HCT116 (cell line): ENCODE data around the gene RSPO4. TPM values are rescaled to one million over a fixed set of nuclear protein-coding genes. Genes with fewer than 3 reads are reported as not detected.

ENCODE experiments used
- ATAC-seq: fragments of 200-7000 bp; cut with Tn5 transposase; 2 replicates; pipeline ENCODE4 v1.9.1; 2020; ENCODE audit warnings: mild to moderate bottlenecking, moderate library complexity
- BruUV-seq: library from RNA; stranded (reverse); fragments of 400-500 nt; replicated peaks from 2 replicates; lab custom pipeline; 2021; lab: Mats Ljungman, UMichigan
- CTCF ChIA-PET: fragments of 300-600 bp; sonication (Branson Sonifier 250); formaldehyde crosslinking; loops from one replicate; lab custom pipeline; 2021; ENCODE audit warnings: antibody characterized with exemption; lab: Charles Lee
- POLR2A ChIA-PET: fragments of 300-600, 350-600 bp; sonication (Branson Sonifier 250); formaldehyde crosslinking; loops from one replicate; lab custom pipeline; 2021; ENCODE audit warnings: antibody characterized with exemption; lab: Charles Lee
- RAD21 ChIA-PET, 2 experiments: fragments of 300-600 bp; sonication (Branson Sonifier 250); formaldehyde crosslinking; loops; one replicate each; lab custom pipeline; 2023; ENCODE audit warnings: low total read pairs in 2 of 2; ENCODE audit not compliant: uncharacterized antibody in 2 of 2, unreplicated experiment in 2 of 2, low non-redundant PET in 1 of 2; lab: Charles Lee
- DNase-seq: peaks from one replicate; pipeline ENCODE4 v3.0.0-alpha.2; 2010; ENCODE audit warnings: low read depth, low spot score
- H2AFZ ChIP-seq: fragments of 200-600 bp; shearing (Covaris generic), sonication (generic); 2 replicates; pipeline ENCODE4 v1.6.1; 2017; ENCODE audit warnings: low read depth, mixed run types, mixed read lengths, antibody characterized with exemption, low read length; ENCODE audit not compliant: poor library complexity, severe bottlenecking
- H3K27ac ChIP-seq: 2 replicates; pipeline ENCODE4 v1.5.1; 2012; ENCODE audit warnings: low read depth, low read length
- H3K27me3 ChIP-seq: fragments of 200-600 bp; sonication (generic); 2 replicates; pipeline ENCODE4 v1.6.1; 2016; ENCODE audit warnings: mixed run types, low read length, mixed read lengths; ENCODE audit not compliant: insufficient read depth
- H3K36me3 ChIP-seq, 2 experiments: fragments of 200-500 bp in 1 of 2; fragments of 200-600 bp in 1 of 2; sonication (Bioruptor generic) in 1 of 2; sonication (generic) in 1 of 2; 2 replicates each; pipeline versions ENCODE4 v1.5.1 to v1.6.1; 2014 to 2016; ENCODE audit warnings: low read length in 2 of 2, inconsistent platforms in 1 of 2, mixed read lengths in 1 of 2, mixed run types in 1 of 2; ENCODE audit not compliant: insufficient read depth in 2 of 2, control insufficient read depth in 1 of 2
- H3K4me1 ChIP-seq, 2 experiments: fragments of 200-600 bp in 1 of 2; sonication (generic) in 1 of 2; 2 replicates each; pipeline versions ENCODE4 v1.5.1 to v1.6.1; 2012 to 2017; ENCODE audit warnings: low read length in 2 of 2, inconsistent platforms in 1 of 2, mild to moderate bottlenecking in 1 of 2, mixed read lengths in 1 of 2, mixed run types in 1 of 2, moderate library complexity in 1 of 2; ENCODE audit not compliant: insufficient read depth in 2 of 2, control insufficient read depth in 1 of 2
- H3K4me2 ChIP-seq: fragments of 200-600 bp; sonication (generic); 2 replicates; pipeline ENCODE4 v1.6.1; 2017; ENCODE audit warnings: mixed run types, low read length, mixed read lengths
- H3K4me3 ChIP-seq, 2 experiments: fragments of 200-600 bp in 1 of 2; sonication (generic) in 1 of 2; replicated peaks in 1 of 2; 2 replicates each; pipeline ENCODE4 v1.5.1; 2011 to 2016; ENCODE audit warnings: low read length in 2 of 2, control low read depth in 1 of 2, low read depth in 1 of 2, mild to moderate bottlenecking in 1 of 2, mixed read lengths in 1 of 2, mixed run types in 1 of 2
- H3K79me2 ChIP-seq: fragments of 200-600 bp; sonication (generic); 2 replicates; pipeline ENCODE4 v1.6.1; 2017; ENCODE audit warnings: mild to moderate bottlenecking, mixed run types, low read length, moderate library complexity, mixed read lengths; ENCODE audit not compliant: insufficient read depth
- H3K9ac ChIP-seq: fragments of 200-600 bp; sonication (generic); 2 replicates; pipeline ENCODE4 v1.6.1; 2016; ENCODE audit warnings: low read length, mixed read lengths
- H3K9me2 ChIP-seq: fragments of 200-600 bp; sonication (generic), shearing (Covaris generic); 2 replicates; pipeline ENCODE4 v1.6.1; 2017; ENCODE audit warnings: mixed run types, mild to moderate bottlenecking, moderate library complexity; ENCODE audit not compliant: insufficient read depth
- H3K9me3 ChIP-seq, 2 experiments: fragments of 200-500 bp in 1 of 2; fragments of 200-600 bp in 1 of 2; sonication (Bioruptor generic) in 1 of 2; sonication (generic) in 1 of 2; 2 replicates each; pipeline ENCODE4 v1.6.1; 2014 to 2017; ENCODE audit warnings: low read length in 2 of 2, mixed read lengths in 2 of 2, inconsistent platforms in 1 of 2, low read depth in 1 of 2, mild to moderate bottlenecking in 1 of 2, mixed run types in 1 of 2, moderate library complexity in 1 of 2; ENCODE audit not compliant: control insufficient read depth in 1 of 2, insufficient read depth in 1 of 2
- H4K20me1 ChIP-seq: fragments of 200-600 bp; sonication (generic), shearing (Covaris generic); 2 replicates; pipeline ENCODE4 v1.6.1; 2017; ENCODE audit warnings: mixed run types, mild to moderate bottlenecking, moderate library complexity; ENCODE audit not compliant: insufficient read depth
- CBX3 ChIP-seq: IDR thresholded peaks from 2 replicates; pipeline ENCODE4 v1.6.1; 2012; ENCODE audit warnings: low read depth
- CEBPB ChIP-seq: IDR thresholded peaks from 2 replicates; pipeline ENCODE4 v1.6.1; 2012; ENCODE audit warnings: low read depth
- CTCF ChIP-seq, 3 experiments: fragments of 200-600 bp in 1 of 3; sonication (generic) in 1 of 3; IDR thresholded peaks in 2 of 3; conservative IDR thresholded peaks in 1 of 3; 2 replicates each; pipeline ENCODE4 v1.5.1; 2012 to 2017; ENCODE audit warnings: low read depth in 2 of 3, low read length in 2 of 3, antibody characterized with exemption in 1 of 3, borderline replicate concordance in 1 of 3, control low read depth in 1 of 3, mild to moderate bottlenecking in 1 of 3, mixed read lengths in 1 of 3, mixed run types in 1 of 3, moderate library complexity in 1 of 3; ENCODE audit not compliant: insufficient read depth in 1 of 3
- EGR1 ChIP-seq: IDR thresholded peaks from 2 replicates; pipeline ENCODE4 v1.6.1; 2012; ENCODE audit warnings: low read depth
- EZH2phosphoT487 ChIP-seq: fragments of 200-600 bp; IDR thresholded peaks from 2 replicates; pipeline ENCODE4 v1.6.1; 2018; ENCODE audit warnings: antibody characterized with exemption, borderline replicate concordance
- FOSL1 ChIP-seq: IDR thresholded peaks from 2 replicates; pipeline ENCODE4 v1.6.1; 2012; ENCODE audit warnings: low read depth
- JUND ChIP-seq: IDR thresholded peaks from 2 replicates; pipeline ENCODE4 v1.6.1; 2012
- POLR2A ChIP-seq: IDR thresholded peaks from 2 replicates; pipeline ENCODE4 v1.7.0; 2011; ENCODE audit warnings: borderline replicate concordance; ENCODE audit not compliant: insufficient read depth, insufficient read length; ENCODE audit errors: extremely low read depth
- POLR2AphosphoS5 ChIP-seq: IDR thresholded peaks from 2 replicates; pipeline ENCODE4 v1.6.1; 2011; ENCODE audit warnings: mild to moderate bottlenecking, low read depth, low read length, moderate library complexity
- RAD21 ChIP-seq: IDR thresholded peaks from 2 replicates; pipeline ENCODE4 v1.6.1; 2012; ENCODE audit warnings: low read depth, mild to moderate bottlenecking
- REST ChIP-seq: IDR thresholded peaks from 2 replicates; pipeline ENCODE4 v1.6.1; 2012; ENCODE audit warnings: low read depth
- SIN3A ChIP-seq: IDR thresholded peaks from 2 replicates; pipeline ENCODE4 v1.6.1; 2012; ENCODE audit warnings: low read depth
- SP1 ChIP-seq: IDR thresholded peaks from 2 replicates; pipeline ENCODE4 v1.6.1; 2012; ENCODE audit warnings: low read depth
- SRF ChIP-seq: IDR thresholded peaks from 2 replicates; pipeline ENCODE4 v1.6.1; 2012; ENCODE audit warnings: low read depth
- ZNF274 ChIP-seq: fragments of 200-500 bp; sonication (Bioruptor generic); IDR thresholded peaks from 2 replicates; pipeline ENCODE4 v1.6.1; 2014; ENCODE audit warnings: mild to moderate bottlenecking, low read depth, low read length, inconsistent platforms
- intact Hi-C: fragments of 100-400 bp; cut with micrococcal nuclease; formaldehyde crosslinking; loops from 2 replicates; pipeline ENCODE4 v1.10.0; 2022
- total RNA-seq: library from RNA; stranded (reverse); gene quantifications from one replicate; pipeline ENCODE4 v1.2.1, GENCODE V29; 2021; ENCODE audit not compliant: unreplicated experiment

The RSPO4 gene
- total RNA-seq, 1 experiment from 2014 or later = 0.84 TPM

DNA sequence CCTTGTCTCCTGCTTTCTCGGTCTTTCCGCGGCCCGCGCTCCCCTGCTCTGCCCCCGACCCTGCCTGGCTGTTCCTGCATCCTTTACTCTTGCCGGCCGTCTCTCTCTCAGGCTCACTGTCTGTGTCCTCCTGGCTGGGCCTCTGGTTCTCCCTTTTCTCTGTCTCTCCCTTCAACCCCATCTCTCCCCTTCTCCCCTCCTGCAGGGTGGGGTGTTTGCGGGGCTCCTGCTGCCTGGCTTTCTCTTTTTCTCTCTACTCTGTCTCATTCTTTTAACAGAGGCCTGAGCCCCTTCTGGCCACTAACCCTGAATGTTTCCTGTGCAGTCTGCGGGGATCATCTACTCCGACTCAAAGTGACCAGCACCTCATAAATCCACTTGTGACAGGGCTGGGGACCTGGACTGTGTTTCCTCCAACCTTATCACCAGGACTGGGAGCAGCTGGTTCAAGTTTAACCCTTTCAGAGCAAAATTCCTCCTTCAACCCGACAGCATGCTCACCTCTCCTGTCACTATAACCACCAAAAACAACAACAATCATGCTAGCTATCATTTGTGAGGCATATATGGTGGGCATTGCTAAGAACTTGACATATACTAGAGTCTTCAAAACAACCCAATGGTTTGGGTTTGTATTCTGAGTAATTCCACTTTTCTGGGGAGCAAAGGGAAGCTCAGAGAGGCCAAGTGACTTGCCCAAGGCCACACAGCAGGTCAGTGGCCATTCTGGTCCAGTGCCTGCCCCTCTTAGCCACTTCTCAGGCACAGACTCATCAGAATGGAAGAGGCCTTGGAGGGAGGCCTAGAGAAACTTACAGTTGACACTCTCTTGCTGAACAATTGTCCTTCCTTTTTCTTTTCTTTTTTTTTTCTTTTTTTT is 811 bp upstream of the RSPO4 start:
- H3K36me3 ChIP-seq = no peaks in the 10 kb centered on the region
- CTCF ChIA-PET = no interaction called here
- POLR2A ChIA-PET = no interaction called here
- ATAC-seq = no peak
- no peaks in the 10 kb centered on the region for H3K9me3 ChIP-seq
- no peak overlapping the region for H3K9ac ChIP-seq
- H3K27ac ChIP-seq = no peak overlapping the region
- peaks cover 0 to 5% of the 10 kb centered on the region in 2 experiments; a peak in 2 of 4 replicates for H3K4me1 ChIP-seq
- intact Hi-C loops = no loop called here
- H3K9me2 ChIP-seq = no peaks in the 10 kb centered on the region
- no TSS peak for BruUV-seq
- no peaks in the 10 kb centered on the region for H3K79me2 ChIP-seq
- no peak overlapping the region for H2AFZ ChIP-seq
- no peaks in the 10 kb centered on the region for H4K20me1 ChIP-seq
- TF ChIP-seq POLR2AphosphoS5 = no peak
- no peak for TF ChIP-seq SRF
- TF ChIP-seq SP1 = no peak
- no peak for TF ChIP-seq SIN3A
- no peak for TF ChIP-seq EZH2phosphoT487
- no peak for TF ChIP-seq ZNF274
- TF ChIP-seq FOSL1 = no peak
- TF ChIP-seq POLR2A = no peak
- TF ChIP-seq, all 23 proteins: peak for 0
- Histone ChIP-seq H3K27me3 (peaks cover 5% of the 10 kb centered on the region), H3K4me3 (no peak overlapping the region), H3K4me2 (no peak overlapping the region)
- no peak for DNase-seq
- RAD21 ChIA-PET = no interaction called here

GRCh38 chr20:1001116-1001515 is 995 bp downstream of the RSPO4 start:
- H3K79me2 ChIP-seq = no peaks in the 10 kb centered on the region
- no peak overlapping the region for H2AFZ ChIP-seq
- no peak overlapping the region for H3K27ac ChIP-seq
- no peak overlapping the region for H3K9ac ChIP-seq
- H3K4me2 ChIP-seq = no peak overlapping the region
- no peak for DNase-seq
- H3K36me3 ChIP-seq = no peaks in the 10 kb centered on the region
- no peak overlapping the region for H3K4me3 ChIP-seq
- CTCF ChIA-PET = no interaction called here
- intact Hi-C loops = no loop called here
- POLR2A ChIA-PET = no interaction called here
- no peaks in the 10 kb centered on the region for H4K20me1 ChIP-seq
- no TSS peak for BruUV-seq
- no peaks in the 10 kb centered on the region; the same call in 1 of the 2 replicates for H3K27me3 ChIP-seq
- RAD21 ChIA-PET = no interaction called here
- H3K4me1 ChIP-seq = peaks cover 0 to 5% of the 10 kb centered on the region in 2 experiments; a peak in 2 of 4 replicates
- no peaks in the 10 kb centered on the region for H3K9me3 ChIP-seq
- no peak for ATAC-seq
- no peaks in the 10 kb centered on the region for H3K9me2 ChIP-seq
- TF ChIP-seq ZNF274 = no peak
- no peak for TF ChIP-seq SRF
- TF ChIP-seq JUND = no peak
- TF ChIP-seq CBX3 = no peak
- no peak for TF ChIP-seq RAD21
- TF ChIP-seq REST = no peak
- no peak for TF ChIP-seq CEBPB
- TF ChIP-seq EGR1 = no peak
- no peak for TF ChIP-seq CTCF (IDR thresholded peaks at IDR 0.05 in 2 of 3, conservative IDR thresholded peaks at IDR 0.05 in 1 of 3; ENCODE audit: borderline replicate concordance in 1 of 3, insufficient read depth in 1 of 3, low read depth in 2 of 3, low read length in 2 of 3)
- no peak for TF ChIP-seq EZH2phosphoT487
- no peak for TF ChIP-seq SIN3A
